Fibroblast of lung (primary cell): ENCODE data around the gene IL17RD.

Source experiments
- EZH2 ChIP-seq: IDR thresholded peaks from 2 replicates; pipeline ENCODE4 v1.5.1; 2012; ENCODE audit warnings: low read length, control low read depth, mild to moderate bottlenecking; ENCODE audit errors: missing control alignments
- TF ChIP-seq, protein P1 (sequence below), 2 donors: IDR thresholded peaks in 1 of 2; conservative IDR thresholded peaks in 1 of 2; 1 replicate in 1 of 2; 2 replicates in 1 of 2; pipeline ENCODE4 v1.5.1; 2011 to 2012; ENCODE audit warnings: low read length in 2 of 2, control low read depth in 1 of 2, inconsistent platforms in 1 of 2, low read depth in 1 of 2, mild to moderate bottlenecking in 1 of 2

DNA sequence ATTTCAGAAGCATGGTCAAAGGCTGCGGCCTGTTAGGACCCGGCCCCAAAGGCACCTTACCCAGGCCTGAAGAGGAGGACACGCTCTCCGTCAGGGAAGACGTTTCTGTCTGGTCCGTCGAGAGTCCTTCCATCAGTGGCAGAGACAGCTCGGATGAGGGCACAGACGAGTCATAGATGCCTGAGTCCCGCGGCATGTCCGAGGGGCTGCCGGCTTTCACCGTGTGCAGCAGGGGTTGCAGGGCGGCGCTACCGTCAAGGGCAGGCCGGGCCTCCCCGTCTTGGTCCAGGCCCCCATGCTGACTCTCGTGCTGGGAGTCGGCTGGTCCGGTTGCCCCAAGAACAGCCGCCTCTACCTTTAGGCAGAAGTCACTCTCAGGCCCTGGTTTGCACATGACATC, 67.6 kb downstream of the IL17RD start:
- TF ChIP-seq, protein P1, sequence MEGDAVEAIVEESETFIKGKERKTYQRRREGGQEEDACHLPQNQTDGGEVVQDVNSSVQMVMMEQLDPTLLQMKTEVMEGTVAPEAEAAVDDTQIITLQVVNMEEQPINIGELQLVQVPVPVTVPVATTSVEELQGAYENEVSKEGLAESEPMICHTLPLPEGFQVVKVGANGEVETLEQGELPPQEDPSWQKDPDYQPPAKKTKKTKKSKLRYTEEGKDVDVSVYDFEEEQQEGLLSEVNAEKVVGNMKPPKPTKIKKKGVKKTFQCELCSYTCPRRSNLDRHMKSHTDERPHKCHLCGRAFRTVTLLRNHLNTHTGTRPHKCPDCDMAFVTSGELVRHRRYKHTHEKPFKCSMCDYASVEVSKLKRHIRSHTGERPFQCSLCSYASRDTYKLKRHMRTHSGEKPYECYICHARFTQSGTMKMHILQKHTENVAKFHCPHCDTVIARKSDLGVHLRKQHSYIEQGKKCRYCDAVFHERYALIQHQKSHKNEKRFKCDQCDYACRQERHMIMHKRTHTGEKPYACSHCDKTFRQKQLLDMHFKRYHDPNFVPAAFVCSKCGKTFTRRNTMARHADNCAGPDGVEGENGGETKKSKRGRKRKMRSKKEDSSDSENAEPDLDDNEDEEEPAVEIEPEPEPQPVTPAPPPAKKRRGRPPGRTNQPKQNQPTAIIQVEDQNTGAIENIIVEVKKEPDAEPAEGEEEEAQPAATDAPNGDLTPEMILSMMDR (conservative IDR thresholded peaks at IDR 0.05 in 1 of 2, IDR thresholded peaks at IDR 0.05 in 1 of 2; ENCODE audit: low read depth in 1 of 2, low read length in 2 of 2) = no peak
- no peak for TF ChIP-seq EZH2
